HL-60/S4 treated with phorbol 12-myristate 13-acetate at 8.2 ng/mL for 4 days and 3 days (cell line): ENCODE data around the gene PCDHGA11.
"Not testable (repeated sequence)": the region's sequence is repeated elsewhere in the genome, so short reads cannot be mapped to it uniquely, and the experiment has no call there.

ENCODE experiments used
- in situ Hi-C: fragments of 300-500 bp; cut with MboI; formaldehyde crosslinking; loops from 2 replicates; pipeline ENCODE4 v1.15.0; 2022; ENCODE audit warnings: low sequenced_read_pairs

Gene PCDHGA11

GRCh38 chr5:141398608-141399007 is 22.2 kb upstream of the PCDHGA11 start:
- in situ Hi-C loops, result no loop called here

DNA sequence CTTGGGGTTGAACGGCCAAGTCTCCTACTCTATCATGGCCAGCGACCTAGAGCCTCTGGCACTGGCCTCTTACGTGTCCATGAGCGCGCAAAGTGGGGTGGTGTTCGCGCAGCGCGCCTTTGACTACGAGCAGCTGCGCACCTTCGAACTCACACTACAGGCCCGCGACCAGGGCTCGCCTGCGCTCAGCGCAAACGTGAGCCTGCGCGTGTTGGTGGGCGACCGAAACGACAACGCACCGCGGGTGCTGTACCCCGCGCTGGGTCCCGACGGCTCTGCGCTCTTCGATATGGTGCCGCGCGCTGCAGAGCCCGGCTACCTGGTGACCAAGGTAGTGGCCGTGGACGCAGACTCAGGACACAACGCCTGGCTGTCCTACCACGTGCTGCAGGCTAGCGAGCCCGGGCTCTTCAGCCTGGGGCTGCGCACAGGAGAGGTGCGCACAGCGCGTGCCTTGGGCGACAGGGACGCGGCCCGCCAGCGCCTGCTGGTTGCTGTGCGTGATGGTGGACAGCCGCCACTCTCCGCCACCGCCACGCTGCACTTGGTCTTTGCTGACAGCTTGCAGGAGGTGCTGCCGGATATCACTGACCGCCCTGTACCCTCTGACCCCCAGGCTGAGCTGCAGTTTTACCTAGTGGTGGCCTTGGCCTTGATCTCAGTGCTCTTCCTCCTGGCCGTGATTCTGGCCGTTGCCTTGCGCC is 21.1 kb upstream of the PCDHGA11 start:
- in situ Hi-C loops, result no loop called here

- in situ Hi-C loops, result no loop called here
Measured at GRCh38 chr5:141402553-141403243, 18.2 kb upstream of the PCDHGA11 start, which contains the start of gene PCDHGA9. TSS of gene PCDHGA9 (plus strand) at chr5:141402778. CDS start at chr5:141402953, 175 bp downstream.

- in situ Hi-C loops, result no loop called here
Measured at GRCh38 chr5:141403387-141403786, 17.5 kb upstream of the PCDHGA11 start.

DNA sequence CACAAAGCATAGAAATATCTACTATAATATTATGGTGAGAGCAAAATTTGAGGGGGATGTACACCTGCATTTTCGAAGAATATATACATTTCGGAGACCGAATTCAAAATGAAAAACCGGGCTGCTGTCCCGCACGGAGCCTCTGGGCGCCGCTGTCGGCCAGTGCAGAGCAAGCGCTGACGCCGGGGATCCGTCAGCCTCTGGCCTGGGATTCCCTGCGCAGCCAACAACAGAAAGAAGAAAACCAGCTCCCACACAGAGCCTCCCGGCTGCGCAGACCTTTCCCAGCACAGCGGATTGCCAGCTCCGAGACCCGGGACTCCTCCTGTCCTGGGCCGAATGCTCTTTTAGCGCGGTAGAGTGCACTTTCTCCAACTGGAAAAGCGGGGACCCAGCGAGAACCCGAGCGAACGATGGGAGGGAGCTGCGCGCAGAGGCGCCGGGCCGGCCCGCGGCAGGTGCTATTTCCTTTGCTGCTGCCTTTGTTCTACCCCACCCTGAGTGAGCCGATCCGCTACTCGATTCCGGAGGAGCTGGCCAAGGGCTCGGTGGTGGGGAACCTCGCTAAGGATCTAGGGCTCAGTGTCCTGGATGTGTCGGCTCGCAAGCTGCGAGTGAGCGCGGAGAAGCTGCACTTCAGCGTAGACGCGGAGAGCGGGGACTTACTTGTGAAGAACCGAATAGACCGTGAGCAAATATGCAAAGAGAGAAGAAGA is 12.9 kb upstream of the PCDHGA11 start, which contains the start of gene PCDHGB6:
PCDHGB6 (plus strand) TSS at position 232 of the 716 bp plus-strand sequence; CDS start at position 414, 182 bp downstream.
- in situ Hi-C loops, result not testable (repeated sequence)

- in situ Hi-C loops, result loop anchor here (10.0 kb wide), 2 partner anchors 115 to 145 kb away; no protein-coding TSS in a partner anchor
Measured at GRCh38 chr5:141409598-141410306, 11.1 kb upstream of the PCDHGA11 start.

GRCh38 chr5:141411575-141411974 is 9.3 kb upstream of the PCDHGA11 start:
- in situ Hi-C loops, result loop anchor here (10.0 kb wide), 2 partner anchors 113 to 143 kb away; no protein-coding TSS in a partner anchor

DNA sequence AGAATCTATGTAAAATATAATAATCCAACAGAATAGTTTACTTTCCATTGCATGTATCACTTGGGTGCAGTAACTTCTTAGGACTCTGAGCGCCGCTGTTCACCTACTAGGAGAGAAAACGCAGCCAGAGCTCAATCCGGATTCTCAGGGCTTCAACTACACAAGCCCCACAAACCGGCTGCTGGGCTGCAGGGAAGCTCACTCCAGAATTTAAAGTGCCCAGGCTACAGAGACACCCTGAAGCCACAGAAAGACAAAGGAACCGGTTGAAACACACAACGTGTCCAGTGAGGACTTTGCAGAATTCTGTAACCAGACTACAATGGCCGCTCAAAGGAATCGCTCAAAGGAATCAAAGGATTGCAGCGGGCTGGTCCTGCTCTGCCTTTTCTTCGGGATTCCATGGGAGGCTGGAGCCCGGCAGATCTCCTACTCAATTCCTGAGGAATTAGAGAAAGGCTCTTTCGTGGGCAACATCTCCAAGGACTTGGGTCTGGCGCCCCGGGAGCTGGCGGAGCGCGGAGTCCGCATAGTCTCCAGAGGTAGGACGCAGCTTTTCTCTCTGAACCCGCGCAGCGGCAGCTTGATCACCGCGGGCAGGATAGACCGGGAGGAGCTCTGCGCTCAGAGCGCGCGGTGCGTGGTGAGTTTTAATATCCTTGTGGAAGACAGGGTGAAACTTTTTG is 7.9 kb upstream of the PCDHGA11 start, which contains the start of gene PCDHGA10:
PCDHGA10 (plus strand) TSS at position 134 of the 686 bp plus-strand sequence; CDS start at position 323, 189 bp downstream.
- in situ Hi-C loops, result loop anchor here (10.0 kb wide), 2 partner anchors 112 to 142 kb away; no protein-coding TSS in a partner anchor

DNA sequence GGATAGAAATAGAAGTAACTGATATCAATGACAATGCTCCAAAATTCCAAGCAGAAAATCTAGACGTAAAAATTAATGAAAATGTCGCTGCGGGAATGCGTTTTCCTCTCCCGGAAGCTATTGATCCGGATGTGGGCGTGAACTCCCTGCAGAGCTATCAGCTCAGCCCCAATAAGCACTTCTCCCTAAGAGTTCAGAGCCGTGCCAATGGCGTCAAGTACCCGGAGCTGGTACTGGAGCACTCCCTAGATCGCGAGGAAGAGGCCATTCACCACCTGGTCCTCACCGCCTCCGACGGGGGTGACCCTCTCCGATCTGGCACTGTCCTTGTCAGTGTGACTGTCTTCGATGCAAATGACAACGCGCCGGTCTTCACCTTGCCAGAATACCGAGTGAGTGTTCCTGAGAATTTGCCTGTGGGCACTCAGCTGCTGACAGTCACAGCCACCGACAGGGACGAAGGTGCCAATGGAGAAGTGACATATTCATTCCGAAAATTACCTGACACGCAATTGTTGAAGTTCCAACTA is 7.2 kb upstream of the PCDHGA11 start:
- in situ Hi-C loops, result loop anchor here (10.0 kb wide), 2 partner anchors 111 to 141 kb away; no protein-coding TSS in a partner anchor

GRCh38 chr5:141414548-141415274 is 6.1 kb upstream of the PCDHGA11 start:
- in situ Hi-C loops, result loop anchor here (10.0 kb wide), 2 partner anchors 110 to 140 kb away; no protein-coding TSS in a partner anchor

- in situ Hi-C loops, result loop anchor here (10.0 kb wide), 2 partner anchors 110 to 140 kb away; no protein-coding TSS in a partner anchor
Measured at GRCh38 chr5:141415275-141415618, 5.6 kb upstream of the PCDHGA11 start.

GRCh38 chr5:141417494-141418172 is 3.2 kb upstream of the PCDHGA11 start, which contains the start of gene PCDHGB7:
TSS of gene PCDHGB7 (plus strand) at chr5:141417677. CDS start at chr5:141417860, 183 bp downstream.
- in situ Hi-C loops, result loop anchor here (10.0 kb wide), 2 partner anchors 107 to 137 kb away; no protein-coding TSS in a partner anchor

DNA sequence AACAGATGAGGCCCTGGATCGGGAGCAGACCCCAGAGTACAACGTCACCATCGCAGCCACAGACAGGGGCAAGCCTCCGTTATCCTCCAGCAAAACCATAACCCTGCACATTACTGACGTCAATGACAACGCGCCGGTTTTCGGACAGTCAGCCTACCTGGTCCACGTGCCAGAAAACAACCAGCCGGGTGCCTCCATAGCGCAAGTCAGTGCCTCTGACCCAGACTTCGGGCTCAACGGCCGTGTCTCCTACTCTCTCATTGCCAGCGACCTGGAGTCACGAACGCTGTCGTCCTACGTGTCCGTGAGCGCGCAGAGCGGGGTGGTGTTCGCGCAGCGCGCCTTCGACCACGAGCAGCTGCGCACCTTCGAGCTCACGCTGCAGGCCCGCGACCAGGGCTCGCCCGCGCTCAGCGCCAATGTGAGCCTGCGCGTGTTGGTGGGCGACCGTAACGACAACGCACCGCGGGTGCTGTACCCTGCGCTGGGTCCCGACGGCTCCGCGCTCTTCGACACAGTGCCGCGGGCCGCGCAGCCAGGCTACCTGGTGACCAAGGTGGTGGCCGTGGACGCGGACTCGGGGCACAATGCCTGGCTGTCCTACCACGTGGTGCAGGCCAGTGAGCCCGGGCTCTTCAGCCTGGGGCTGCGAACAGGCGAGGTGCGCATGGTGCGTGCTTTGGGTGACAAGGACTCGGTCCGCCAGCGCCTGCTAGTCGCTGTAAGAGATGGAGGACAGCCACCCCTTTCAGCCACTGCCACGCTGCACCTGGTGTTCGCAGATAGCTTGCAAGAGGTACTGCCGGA is 1.6 kb upstream of the PCDHGA11 start:
- in situ Hi-C loops, result loop anchor here (10.0 kb wide), 2 partner anchors 106 to 136 kb away; no protein-coding TSS in a partner anchor

- in situ Hi-C loops, result no loop called here
Measured at GRCh38 chr5:141421489-141421855, 621 bp downstream of the PCDHGA11 start.

DNA sequence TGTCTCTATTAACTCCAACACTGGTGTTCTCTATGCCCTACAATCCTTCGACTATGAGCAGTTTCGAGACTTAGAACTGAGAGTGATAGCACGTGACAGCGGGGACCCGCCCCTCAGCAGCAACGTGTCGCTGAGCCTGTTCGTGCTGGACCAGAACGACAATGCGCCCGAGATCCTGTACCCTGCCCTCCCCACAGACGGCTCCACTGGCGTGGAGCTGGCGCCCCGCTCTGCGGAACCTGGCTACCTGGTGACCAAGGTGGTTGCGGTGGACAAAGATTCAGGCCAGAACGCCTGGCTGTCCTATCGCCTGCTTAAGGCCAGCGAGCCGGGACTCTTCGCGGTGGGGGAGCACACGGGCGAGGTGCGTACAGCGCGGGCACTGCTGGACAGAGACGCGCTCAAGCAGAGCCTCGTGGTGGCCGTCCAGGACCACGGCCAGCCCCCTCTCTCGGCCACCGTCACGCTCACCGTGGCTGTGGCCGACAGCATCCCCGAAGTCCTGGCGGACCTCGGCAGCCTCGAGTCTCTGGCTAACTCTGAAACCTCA is 2.0 kb downstream of the PCDHGA11 start:
- in situ Hi-C loops, result no loop called here

DNA sequence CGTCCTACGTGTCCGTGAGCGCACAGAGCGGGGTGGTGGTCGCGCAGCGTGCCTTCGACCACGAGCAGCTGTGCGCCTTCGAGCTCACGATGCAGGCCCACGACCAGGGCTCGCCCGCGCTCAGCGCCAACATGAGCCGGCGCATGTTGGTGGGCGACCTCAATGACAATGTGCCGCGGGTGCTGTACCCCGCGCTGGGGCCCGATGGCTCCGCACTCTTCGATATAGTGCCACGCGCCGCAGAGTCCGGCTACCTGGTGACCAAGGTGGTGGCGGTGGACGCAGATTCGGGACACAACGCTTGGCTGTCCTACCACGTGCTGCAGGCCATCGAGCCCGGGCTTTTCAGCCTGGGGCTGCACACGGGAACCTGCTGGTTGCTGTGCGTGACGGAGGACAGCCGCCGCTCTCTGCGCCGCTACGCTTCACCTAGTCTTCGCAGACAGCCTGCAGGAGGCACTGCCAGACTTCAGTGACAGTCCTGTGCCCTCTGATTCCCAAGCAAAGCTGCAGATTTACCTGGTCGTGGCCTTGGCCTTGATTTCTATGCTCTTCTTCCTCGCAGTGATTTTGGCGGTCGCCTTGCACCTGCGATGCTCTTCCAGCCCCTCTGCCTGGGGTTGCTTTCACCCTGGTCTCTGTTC is 7.1 kb downstream of the PCDHGA11 start:
- in situ Hi-C loops, result no loop called here
